HepG2 (cell line): ENCODE results near the gene NFE2L3. TPM values are rescaled to one million over a fixed set of nuclear protein-coding genes. Genes with fewer than 3 reads are reported as not detected.
A peak's percentile ranks its signal among the peaks of the same experiment; 100 is the strongest.

Experiments used
- IKZF1 ChIP-seq: fragments of 450-650 bp; IDR thresholded peaks from 2 replicates; pipeline ENCODE4 v1.7.1; 2016
- KMT2A ChIP-seq: sonication (generic); formaldehyde crosslinking; IDR thresholded peaks from 2 replicates; pipeline ENCODE4 v1.4.0; 2020; ENCODE audit warnings: missing genetic modification reagents
- YY1 ChIP-seq: IDR thresholded peaks from 2 replicates; pipeline ENCODE4 v1.6.1; 2011; ENCODE audit warnings: low read length, low read depth, moderate library complexity, mild to moderate bottlenecking; ENCODE audit not compliant: insufficient read depth, insufficient replicate concordance
- ZBTB40 ChIP-seq, 2 experiments: fragments of 450-650 bp in 1 of 2; sonication (generic) in 1 of 2; formaldehyde crosslinking in 1 of 2; IDR thresholded peaks; 2 replicates each; pipeline versions ENCODE4 v1.6.1 to v1.8.0; 2016 to 2022; ENCODE audit warnings: antibody characterized with exemption in 1 of 2, mild to moderate bottlenecking in 1 of 2, missing genetic modification reagents in 1 of 2
- ZNF318 ChIP-seq: sonication (generic); formaldehyde crosslinking; IDR thresholded peaks from 2 replicates; pipeline ENCODE4 v1.4.0; 2020; ENCODE audit warnings: mild to moderate bottlenecking, missing genetic modification reagents
- ZNF740 ChIP-seq: sonication (generic); formaldehyde crosslinking; IDR thresholded peaks from 2 replicates; pipeline ENCODE4 v1.4.0; 2020; ENCODE audit warnings: missing genetic modification reagents
- polyA plus RNA-seq, 8 experiments: library from polyadenylated mRNA; depleted of rRNA in 3 of 8; stranded (reverse) in 7 of 8; unstranded in 1 of 8; fragments of >200 nt; fragmentation: Illumina TruSeq in 4 of 8; extraction: Trizol in 4 of 8; gene quantifications; 2 replicates each; pipeline versions ENCODE4 v1.2.1 to v1.2.3, GENCODE V29; 2011 to 2016; ENCODE audit warnings: low read depth in 4 of 8, missing spikeins in 1 of 8, mixed read lengths in 1 of 8; ENCODE audit not compliant: insufficient read depth in 1 of 8
- total RNA-seq, 5 experiments: library from RNA; depleted of rRNA; stranded (reverse); fragments of >200 nt; fragmentation: Illumina TruSeq; extraction: Trizol; gene quantifications; 2 replicates each; pipeline ENCODE4 v1.2.3, GENCODE V29; 2016; ENCODE audit warnings: low read depth in 1 of 5

NFE2L3 gene
- total and polyA plus RNA-seq, 2 of the 13 experiments (the other 11 are each of a cell fraction or from before 2014, with no cell fraction given): 11.4 to 19.4 TPM

- no peak for TF ChIP-seq ZBTB40 (IDR thresholded peaks at IDR 0.05)
- TF ChIP-seq ZBTB40 (CRISPR knock-in tag; IDR thresholded peaks at IDR 0.05): peak; percentile 77
- no peak for TF ChIP-seq IKZF1
- TF ChIP-seq KMT2A (CRISPR knock-in tag): peak; percentile 56; the same call in 1 of the 2 replicates
- peak; percentile 99 for TF ChIP-seq ZNF740 (CRISPR knock-in tag)
- TF ChIP-seq ZNF318: peak; percentile 69; the same call in 1 of the 2 replicates
- no peak for TF ChIP-seq YY1
These were observed 48.6 kb downstream of the NFE2L3 start, which contains the start of gene HNRNPA2B1 (continued) for GRCh38 chr7:26200444-26201246.
